Putamen (tissue), 1 donor: Measurements from ENCODE around the gene L3MBTL3.
"Not testable (repeated sequence)": the region's sequence is repeated elsewhere in the genome, so short reads cannot be mapped to it uniquely, and the experiment has no call there.

Experiments
- DNase-seq: peaks from one replicate; pipeline ENCODE4 v3.0.0-alpha.2; 2016; ENCODE audit warnings: low spot score

Gene L3MBTL3

GRCh38 chr6:130076512-130076911 lies 58.1 kb downstream of the L3MBTL3 start:
- DNase-seq, result no peak

DNA sequence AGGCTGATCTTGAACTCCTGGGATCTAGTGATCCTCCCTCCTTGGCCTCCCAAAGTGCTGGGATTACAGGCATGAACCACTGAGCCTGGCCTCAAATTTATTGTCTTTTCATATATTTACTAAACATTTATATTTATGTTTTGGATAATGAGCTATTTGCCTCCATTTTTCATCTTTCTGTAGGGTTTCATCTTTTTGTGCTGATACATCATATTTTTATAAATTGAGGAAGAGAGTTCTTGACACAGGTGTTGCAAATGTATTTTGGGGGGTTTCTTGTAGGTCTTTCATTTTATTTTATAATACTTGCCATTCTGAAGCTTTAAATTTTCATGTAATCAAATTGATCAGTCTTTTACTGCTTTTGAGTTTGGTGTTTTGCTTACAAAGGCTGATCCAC lies 72.4 kb downstream of the L3MBTL3 start:
- DNase-seq, result no peak

DNA sequence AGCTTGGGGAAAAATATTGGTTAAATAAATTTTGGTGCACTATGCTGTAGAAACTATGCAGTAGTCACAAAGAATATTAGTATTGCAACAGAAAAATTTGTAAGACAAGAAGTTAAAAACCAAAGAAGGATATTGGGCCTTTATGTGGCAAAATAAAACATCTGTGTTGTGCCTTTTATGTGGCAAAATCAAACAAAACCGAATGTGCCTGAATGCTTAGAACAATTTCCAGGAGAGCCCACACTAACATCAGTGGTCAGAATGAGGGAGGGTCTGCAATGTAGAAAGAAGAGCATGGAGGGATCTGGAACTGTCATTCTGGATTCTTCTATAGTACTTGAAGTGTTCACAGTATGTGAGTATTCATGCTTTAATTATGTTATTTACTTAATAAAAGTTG lies 75.2 kb downstream of the L3MBTL3 start:
- DNase-seq, result no peak

DNA sequence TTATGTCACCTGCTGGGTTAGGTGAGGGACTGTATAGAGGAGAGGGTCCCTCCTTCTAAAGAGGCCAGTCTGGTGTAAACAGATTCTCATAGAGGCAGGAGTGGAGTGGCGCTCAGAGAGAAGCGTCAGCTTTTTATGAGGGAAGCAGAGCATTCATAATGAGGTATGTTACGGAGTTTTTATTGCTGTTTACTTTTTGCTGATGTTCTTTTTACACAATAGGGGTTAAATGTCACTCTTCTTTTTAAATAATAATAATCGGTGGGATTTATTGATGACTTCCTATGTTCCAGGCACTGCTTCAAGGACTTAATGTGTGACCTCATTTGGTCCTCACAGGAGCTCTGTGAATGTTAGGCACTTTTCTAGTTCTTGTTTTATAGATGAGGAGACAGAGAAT lies 79.9 kb downstream of the L3MBTL3 start:
- DNase-seq, result no peak

- no peak for DNase-seq
Measured at GRCh38 chr6:130099119-130099518, 80.7 kb downstream of the L3MBTL3 start.

GRCh38 chr6:130105996-130106704 lies 87.8 kb downstream of the L3MBTL3 start:
- no peak for DNase-seq

DNA sequence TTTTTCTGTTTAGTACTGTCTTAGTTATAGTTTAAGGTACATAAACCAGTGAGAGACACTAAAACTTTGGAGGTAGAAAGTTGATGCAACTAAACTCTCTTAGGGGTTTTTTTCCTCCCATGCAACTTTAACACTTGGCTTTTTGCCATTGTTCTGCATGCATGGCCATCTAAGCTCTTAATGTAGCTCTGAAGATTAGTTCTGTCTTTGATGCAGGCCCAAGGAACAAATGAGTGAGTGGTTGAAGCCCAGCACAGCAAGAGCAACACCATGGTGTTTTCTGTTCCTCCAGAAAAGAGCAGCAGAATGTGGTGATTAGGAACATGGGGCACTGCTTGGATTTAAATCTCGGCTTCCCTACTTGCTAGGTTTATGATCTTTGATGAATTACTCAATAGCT lies 89.3 kb downstream of the L3MBTL3 start:
- DNase-seq, result no peak

DNA sequence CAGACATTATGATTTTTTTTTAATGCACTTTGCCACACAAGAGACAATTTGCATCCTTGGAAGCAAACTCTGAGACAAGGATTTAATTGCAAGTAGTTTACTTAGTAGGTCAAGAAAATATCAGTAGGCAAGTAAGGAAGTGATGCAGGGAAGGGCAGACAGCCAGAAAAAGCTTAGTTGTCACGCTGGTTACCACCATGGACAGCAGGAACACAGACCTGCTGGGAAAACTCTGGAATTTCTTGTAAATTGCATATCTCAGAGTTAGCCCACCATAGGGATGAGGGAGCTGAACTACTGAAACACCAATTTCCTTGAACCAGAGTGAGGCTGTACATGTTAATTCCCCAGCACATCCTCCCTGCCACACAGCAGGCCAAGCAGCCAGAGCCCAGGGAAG lies 92.7 kb downstream of the L3MBTL3 start:
- DNase-seq, result no peak

DNA sequence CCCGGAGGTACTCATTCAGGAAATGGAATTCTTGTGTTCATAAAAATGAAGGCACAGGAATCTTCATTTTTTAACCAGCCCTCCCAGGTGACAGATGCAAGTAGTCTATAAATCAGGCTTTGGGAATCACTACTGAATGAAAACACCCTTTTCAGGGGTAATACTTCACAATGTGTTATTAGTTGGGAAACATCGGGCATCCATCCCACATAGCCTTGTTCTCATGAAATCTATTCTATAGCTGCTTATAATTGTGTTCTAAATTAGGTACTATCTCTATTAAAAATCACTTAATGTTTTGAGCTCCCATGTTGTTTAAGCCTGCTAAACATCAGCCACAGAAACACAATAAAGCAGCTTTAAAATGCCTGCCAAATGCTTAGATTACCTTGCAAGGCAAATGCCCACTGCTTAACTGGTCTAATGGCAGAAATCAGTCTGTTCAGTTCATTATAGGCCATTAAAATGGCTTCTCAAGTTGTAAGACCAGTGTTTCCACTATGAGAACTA lies 94.9 kb downstream of the L3MBTL3 start:
- no peak for DNase-seq

DNA sequence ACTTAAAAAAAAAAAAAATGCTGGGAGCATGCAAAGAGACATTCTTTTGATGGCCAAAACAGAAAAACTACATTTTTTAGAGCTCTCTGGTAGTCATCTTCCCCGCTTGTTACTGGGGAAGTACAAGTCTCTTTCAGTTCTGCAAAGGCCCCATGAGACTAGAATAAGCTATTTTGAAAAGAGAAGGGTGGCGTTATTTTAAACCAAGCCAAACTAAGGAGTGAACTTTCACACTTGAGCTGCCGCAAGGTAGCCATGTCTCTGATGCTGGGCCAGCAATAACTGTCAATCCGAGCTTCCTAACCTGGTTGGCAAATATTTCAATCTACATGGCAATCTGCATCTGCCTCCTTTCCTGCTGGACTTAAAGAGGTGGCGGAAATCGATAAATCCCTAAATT lies 96.7 kb downstream of the L3MBTL3 start:
- no peak for DNase-seq

DNA sequence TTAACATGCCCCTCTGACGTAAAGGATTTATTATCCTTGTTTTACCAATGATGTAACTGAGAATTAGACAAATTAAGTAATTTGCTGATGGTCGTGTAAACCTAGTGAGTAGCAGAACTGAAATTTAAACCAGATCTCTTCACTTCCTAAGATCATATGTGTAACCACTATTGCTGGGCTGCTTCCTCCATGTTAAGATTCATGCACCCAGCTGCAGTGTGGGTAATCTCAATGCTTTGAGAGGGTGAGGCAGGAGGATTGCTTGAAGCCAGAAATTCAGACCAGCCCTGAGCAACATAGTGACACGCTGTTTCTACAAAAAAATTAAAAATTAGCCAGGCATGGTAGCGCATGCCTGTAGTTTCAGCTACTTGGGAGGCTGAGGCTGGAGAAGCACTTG lies 97.9 kb downstream of the L3MBTL3 start:
- DNase-seq, result no peak

DNA sequence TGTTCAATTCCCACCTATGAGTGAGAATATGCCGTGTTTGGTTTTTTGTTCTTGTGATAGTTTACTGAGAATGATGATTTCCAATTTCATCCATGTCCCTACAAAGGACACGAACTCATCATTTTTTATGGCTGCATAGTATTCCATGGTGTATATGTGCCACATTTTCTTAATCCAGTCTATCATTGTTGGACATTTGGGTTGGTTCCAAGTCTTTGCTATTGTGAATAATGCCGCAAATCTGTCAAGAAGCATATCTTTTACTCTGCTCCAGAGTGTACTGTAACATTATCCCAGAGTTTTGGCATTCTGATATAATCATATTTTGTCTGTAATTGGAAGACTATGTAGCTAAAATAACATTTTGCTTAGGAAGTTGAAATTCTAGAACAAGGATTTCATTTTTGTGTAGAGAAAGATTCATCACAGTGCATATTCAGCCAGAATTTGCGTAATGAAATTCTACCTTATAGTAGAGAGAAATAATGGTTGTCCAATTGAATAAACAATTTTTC lies 98.9 kb downstream of the L3MBTL3 start:
- DNase-seq, result not testable (repeated sequence)

GRCh38 chr6:130118236-130118635 lies 99.9 kb downstream of the L3MBTL3 start:
- DNase-seq, result no peak

GRCh38 chr6:130119211-130119610 lies 100.8 kb downstream of the L3MBTL3 start:
- no peak for DNase-seq

DNA sequence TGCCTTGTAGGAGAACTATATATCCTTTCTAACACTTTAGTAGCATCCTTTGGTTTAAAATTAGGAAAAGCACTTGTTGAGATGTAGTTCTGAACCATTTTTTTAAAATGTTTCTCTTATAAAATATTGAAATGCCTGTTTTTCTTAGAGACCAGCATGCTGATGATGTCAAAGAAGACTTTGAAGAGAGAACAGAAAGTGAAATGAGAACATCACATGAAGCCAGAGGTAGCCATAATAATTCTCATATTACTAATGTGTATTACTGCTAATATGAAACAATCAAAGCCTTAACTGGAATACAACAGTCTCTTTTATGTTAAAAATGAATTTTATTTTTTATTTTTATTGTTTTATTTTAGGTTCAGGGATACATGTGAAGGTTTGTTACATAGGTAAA lies 102.3 kb downstream of the L3MBTL3 start:
- DNase-seq, result no peak

- DNase-seq, result no peak
Measured at GRCh38 chr6:130122243-130122642, 103.9 kb downstream of the L3MBTL3 start.

DNA sequence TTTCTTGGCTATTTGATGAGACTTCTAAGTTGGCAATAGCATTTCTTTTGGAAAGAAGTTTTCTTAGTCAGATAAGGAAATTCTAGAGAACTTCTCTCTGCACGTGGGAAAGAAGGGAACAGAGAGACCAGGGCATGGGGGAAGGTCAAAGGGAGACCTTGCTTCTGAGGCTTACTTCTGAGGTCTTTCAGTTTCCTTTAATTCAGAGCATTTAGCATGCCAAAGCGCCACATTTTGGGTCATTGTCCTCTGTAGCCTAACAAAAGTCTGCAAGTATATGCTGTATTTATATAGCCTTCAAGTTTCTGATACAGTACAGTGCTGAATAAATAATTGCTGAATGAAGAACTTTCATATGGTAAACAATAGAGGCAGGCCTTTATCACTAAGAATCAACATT lies 108.8 kb downstream of the L3MBTL3 start:
- DNase-seq, result no peak

DNA sequence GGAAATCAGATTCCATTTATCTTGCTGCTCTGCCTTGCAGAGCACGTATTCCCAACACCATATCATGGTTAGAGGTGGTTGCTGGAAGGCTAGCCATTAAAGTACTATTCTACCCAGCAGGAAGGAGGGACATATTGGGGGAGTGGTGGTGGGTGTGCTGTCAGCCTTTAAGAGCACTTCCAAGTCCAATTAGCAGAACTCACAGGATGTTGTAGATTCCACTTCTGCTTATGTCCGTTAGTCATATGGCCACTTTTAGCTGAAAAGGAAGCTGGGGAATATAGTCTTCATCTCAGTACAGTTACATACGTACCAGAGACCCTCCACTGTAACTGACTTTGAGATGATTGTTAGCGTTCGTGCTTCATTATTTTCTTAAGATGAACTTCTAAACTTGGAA lies 109.9 kb downstream of the L3MBTL3 start:
- no peak for DNase-seq

DNA sequence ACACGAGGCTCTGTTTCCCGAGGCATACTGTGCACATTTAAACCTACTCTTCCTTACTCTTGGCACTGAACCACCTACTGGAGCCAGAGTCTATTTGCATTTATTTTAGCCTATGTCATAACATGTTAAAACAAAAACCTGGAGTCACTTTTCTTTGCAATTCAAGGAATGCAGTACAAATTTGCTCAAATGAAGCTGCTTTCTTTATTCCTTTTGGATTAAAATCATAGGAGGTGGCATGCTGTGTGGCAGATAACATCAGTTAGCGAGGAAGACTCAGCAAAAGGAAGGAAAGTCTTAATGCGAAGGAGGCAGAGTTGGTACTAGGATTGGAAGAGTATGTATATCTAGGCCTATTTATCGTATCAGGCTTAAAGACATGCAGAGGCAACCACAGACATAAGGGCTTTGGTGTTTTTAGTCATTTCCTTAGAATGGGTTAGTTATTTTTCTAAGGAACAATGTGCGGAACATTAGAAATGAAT lies 111.4 kb downstream of the L3MBTL3 start:
- no peak for DNase-seq

DNA sequence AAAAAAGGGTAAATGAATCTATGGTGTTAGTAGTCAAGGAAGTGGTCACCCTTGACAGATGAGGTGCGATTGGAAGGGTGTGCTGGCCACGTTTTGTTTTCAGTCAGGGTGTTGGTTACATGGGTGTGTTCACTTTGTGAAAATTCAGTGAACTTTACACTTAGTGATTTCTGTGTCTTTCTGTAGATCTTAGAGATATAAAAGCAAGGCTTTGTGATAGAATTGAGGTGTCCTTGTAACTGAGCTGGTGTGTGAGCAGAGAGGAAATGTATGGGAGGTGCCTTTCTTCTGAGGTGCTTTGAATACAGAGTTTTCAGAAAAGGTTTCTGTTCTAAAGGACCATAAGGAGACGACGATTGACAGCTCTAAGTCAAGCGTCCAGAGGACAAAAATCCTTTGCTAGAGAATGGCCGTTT lies 113.9 kb downstream of the L3MBTL3 start:
- no peak for DNase-seq

DNA sequence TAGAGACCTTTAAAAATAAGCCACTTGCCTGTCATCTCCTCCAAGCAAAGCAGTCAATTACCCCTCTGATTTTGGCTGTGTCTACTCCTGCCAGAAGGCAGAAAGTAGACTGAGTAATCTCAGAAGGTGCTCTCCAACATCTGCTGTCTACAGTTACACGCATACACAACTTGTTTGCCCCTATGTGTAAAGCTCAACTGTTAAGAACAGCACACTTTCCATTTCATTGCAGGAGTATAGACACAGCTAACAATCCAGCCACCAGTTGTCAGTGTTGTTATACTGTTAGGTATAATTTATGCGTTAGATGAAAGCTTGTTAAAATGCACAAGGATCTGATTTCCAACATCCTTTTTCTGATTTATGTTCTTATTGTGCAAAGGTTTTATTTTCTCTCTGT lies 116.2 kb downstream of the L3MBTL3 start:
- no peak for DNase-seq

DNA sequence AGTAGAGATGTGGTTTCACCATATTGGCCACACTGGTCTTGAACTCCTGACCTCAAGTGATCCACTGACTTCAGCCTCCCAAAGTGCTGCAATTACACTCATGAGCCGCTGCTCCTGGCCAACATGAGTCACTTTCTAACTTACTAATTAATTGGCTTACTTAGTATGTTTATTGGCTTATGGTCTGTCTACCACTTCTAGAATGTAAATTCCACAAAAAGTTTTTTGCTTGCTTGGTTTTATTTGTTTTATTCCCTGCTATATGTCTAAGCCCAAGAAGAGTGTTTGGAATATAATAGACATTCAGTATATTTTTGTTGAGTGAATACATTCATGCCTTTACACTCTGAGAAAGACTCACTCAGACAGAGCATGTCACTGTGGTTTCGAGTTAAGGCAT lies 118.4 kb downstream of the L3MBTL3 start:
- DNase-seq, result no peak

DNA sequence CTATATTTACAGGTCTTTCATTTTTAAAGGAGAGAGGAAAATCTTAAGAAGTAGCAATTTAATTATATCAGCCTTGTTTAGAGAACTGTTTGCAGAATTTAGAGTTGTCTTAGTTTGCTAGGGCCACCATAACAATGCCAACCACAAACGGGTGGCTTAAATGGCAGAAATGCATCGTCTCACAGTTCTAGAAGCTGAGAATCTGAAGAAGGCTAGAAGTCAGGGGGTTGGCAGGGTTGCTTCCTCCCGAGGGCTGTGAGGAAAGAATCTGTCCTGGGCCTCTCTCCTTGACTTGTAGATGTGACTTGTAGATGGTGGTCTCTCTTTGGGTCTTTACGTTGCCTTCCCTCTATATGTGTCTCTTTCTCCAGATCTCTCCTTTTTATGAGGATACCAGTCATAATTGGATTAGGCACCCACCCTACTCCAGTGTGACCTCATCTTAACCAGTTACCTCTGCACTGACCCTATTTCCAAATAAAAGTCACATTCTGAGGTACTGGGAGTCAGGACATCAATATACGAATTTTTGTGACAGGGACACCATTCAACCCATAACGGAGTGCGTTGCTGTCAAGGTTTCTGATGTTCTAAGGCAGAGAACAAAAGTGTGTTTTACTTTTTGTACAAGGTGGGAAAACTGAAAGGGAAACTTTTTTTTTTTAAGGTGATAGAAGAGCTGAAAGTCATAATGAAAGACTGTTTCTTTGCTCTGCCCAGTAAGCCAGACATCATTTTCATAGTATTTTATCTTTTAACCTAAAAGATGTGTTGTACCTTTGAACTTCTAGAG lies 119.9 kb downstream of the L3MBTL3 start:
- no peak for DNase-seq
